GM23338 (cell line): ENCODE results near the gene PER3. TPM values are rescaled to one million over a fixed set of nuclear protein-coding genes. Genes with fewer than 3 reads are reported as not detected.

Source experiments
- ATAC-seq: fragments of 200-7000 bp; cut with Tn5 transposase; 3 replicates; pipeline ENCODE4 v1.9.1; 2020
- DNase-seq: peaks from one replicate; pipeline ENCODE4 v3.0.0-alpha.2; 2015; ENCODE audit warnings: low spot score
- H2AFZ ChIP-seq: fragments of 200-600 bp; sonication (generic); 2 replicates; pipeline ENCODE4 v1.8.0; 2016; ENCODE audit warnings: antibody characterized with exemption, mild to moderate bottlenecking, moderate library complexity
- H3F3A ChIP-seq: fragments of 200-600 bp; sonication (generic); replicated peaks from 2 replicates; pipeline ENCODE4 v1.8.0; 2017; ENCODE audit warnings: antibody characterized with exemption, mixed run types, low read depth
- H3K27ac ChIP-seq: fragments of 200-600 bp; sonication (generic); 2 replicates; pipeline ENCODE4 v1.6.1; 2016; ENCODE audit warnings: low read depth
- H3K27me3 ChIP-seq: fragments of 200-600 bp; sonication (generic); 2 replicates; pipeline ENCODE4 v1.8.0; 2016; ENCODE audit warnings: mild to moderate bottlenecking, mixed run types, moderate library complexity; ENCODE audit not compliant: insufficient read depth
- H3K36me3 ChIP-seq: fragments of 200-600 bp; sonication (generic); 2 replicates; pipeline ENCODE4 v1.8.0; 2016; ENCODE audit warnings: mild to moderate bottlenecking; ENCODE audit not compliant: insufficient read depth
- H3K4me1 ChIP-seq: fragments of 200-600 bp; sonication (generic); 2 replicates; pipeline ENCODE4 v1.8.0; 2016; ENCODE audit warnings: mild to moderate bottlenecking, moderate library complexity; ENCODE audit not compliant: insufficient read depth
- H3K4me2 ChIP-seq: fragments of 200-600 bp; sonication (generic); 2 replicates; pipeline ENCODE4 v1.7.1; 2017; ENCODE audit warnings: mixed run types
- H3K4me3 ChIP-seq: fragments of 200-600 bp; sonication (generic); 2 replicates; pipeline ENCODE4 v1.6.1; 2016; ENCODE audit warnings: mixed run types
- H3K79me2 ChIP-seq: fragments of 200-600 bp; sonication (generic); replicated peaks from 2 replicates; pipeline ENCODE4 v1.8.0; 2017; ENCODE audit warnings: mild to moderate bottlenecking; ENCODE audit not compliant: insufficient read depth
- H3K9me2 ChIP-seq: fragments of 200-600 bp; sonication (generic); 2 replicates; pipeline ENCODE4 v1.8.0; 2017; ENCODE audit not compliant: insufficient read depth
- H4K20me1 ChIP-seq: fragments of 200-600 bp; sonication (generic); replicated peaks from 2 replicates; pipeline ENCODE4 v1.8.0; 2017; ENCODE audit warnings: mild to moderate bottlenecking; ENCODE audit not compliant: insufficient read depth
- H3K27ac Mint-ChIP-seq: 2 replicates; pipeline ENCODE4 v1.8.0; 2020; ENCODE audit warnings: inconsistent platforms, mild to moderate bottlenecking, moderate library complexity, mixed read lengths
- H3K27me3 Mint-ChIP-seq: 3 replicates; pipeline ENCODE4 v1.8.0; 2022; ENCODE audit warnings: low read depth, mild to moderate bottlenecking, moderate library complexity, mixed read lengths, inconsistent platforms; ENCODE audit not compliant: insufficient read depth, poor library complexity
- H3K36me3 Mint-ChIP-seq: 3 replicates; pipeline ENCODE4 v1.8.0; 2021; ENCODE audit warnings: low read depth, mild to moderate bottlenecking, inconsistent platforms, moderate library complexity, mixed read lengths
- H3K4me1 Mint-ChIP-seq: 3 replicates; pipeline ENCODE4 v1.8.0; 2020; ENCODE audit warnings: mild to moderate bottlenecking, inconsistent platforms, mixed read lengths
- H3K4me3 Mint-ChIP-seq: 3 replicates; pipeline ENCODE4 v1.8.0; 2021; ENCODE audit warnings: moderate library complexity, mild to moderate bottlenecking, inconsistent platforms, mixed read lengths
- H3K9me3 Mint-ChIP-seq: 3 replicates; pipeline ENCODE4 v1.8.0; 2020; ENCODE audit warnings: moderate library complexity, mild to moderate bottlenecking, inconsistent platforms, mixed read lengths
- CREB1 ChIP-seq: fragments of 250-450 bp; sonication (Bioruptor Pico); IDR thresholded peaks from 2 replicates; pipeline ENCODE4 v1.5.0; 2020; ENCODE audit warnings: low read depth, mild to moderate bottlenecking, moderate library complexity
- CTCF ChIP-seq, 2 experiments: fragments of 200-600 bp in 1 of 2; sonication (generic) in 1 of 2; conservative IDR thresholded peaks; 2 replicates each; pipeline versions ENCODE4 v1.5.1 to v1.6.1; 2016 to 2017; ENCODE audit warnings: antibody characterized with exemption in 2 of 2, low read depth in 2 of 2, mild to moderate bottlenecking in 2 of 2, moderate library complexity in 1 of 2
- ETS1 ChIP-seq: IDR thresholded peaks from 2 replicates; pipeline ENCODE4 v1.6.1; 2016; ENCODE audit warnings: antibody characterized with exemption
- EZH2 ChIP-seq: fragments of 200-600 bp; sonication (generic); IDR thresholded peaks from one replicate; pipeline ENCODE4 v1.8.0; 2017; ENCODE audit warnings: antibody characterized with exemption, mild to moderate bottlenecking, low read depth; ENCODE audit not compliant: unreplicated experiment
- EZH2phosphoT487 ChIP-seq: fragments of 200-600 bp; sonication (generic); IDR thresholded peaks from one replicate; pipeline ENCODE4 v1.8.1; 2018; ENCODE audit warnings: antibody characterized with exemption; ENCODE audit not compliant: unreplicated experiment
- JUNB ChIP-seq: IDR thresholded peaks from one replicate; pipeline ENCODE4 v1.6.1; 2016; ENCODE audit warnings: antibody characterized with exemption; ENCODE audit not compliant: unreplicated experiment
- NANOG ChIP-seq: IDR thresholded peaks from 2 replicates; pipeline ENCODE4 v1.6.1; 2016; ENCODE audit warnings: antibody characterized with exemption, borderline replicate concordance
- POLR2AphosphoS5 ChIP-seq: IDR thresholded peaks from 2 replicates; pipeline ENCODE4 v1.6.1; 2016; ENCODE audit warnings: antibody characterized with exemption, low read depth
- REST ChIP-seq: IDR thresholded peaks from one replicate; pipeline ENCODE4 v1.6.1; 2018; ENCODE audit warnings: antibody characterized with exemption; ENCODE audit not compliant: unreplicated experiment
- STAT1 ChIP-seq: IDR thresholded peaks from one replicate; pipeline ENCODE4 v1.6.1; 2016; ENCODE audit warnings: antibody characterized with exemption; ENCODE audit not compliant: unreplicated experiment
- ZNF114 ChIP-seq: fragments of 250-450 bp; sonication (Bioruptor Pico); IDR thresholded peaks from 2 replicates; pipeline ENCODE4 v1.5.0; 2020; ENCODE audit warnings: mild to moderate bottlenecking, moderate library complexity
- ZNF331 ChIP-seq: fragments of 250-450 bp; sonication (Bioruptor Pico); IDR thresholded peaks from 2 replicates; pipeline ENCODE4 v1.5.0; 2020; ENCODE audit warnings: low read depth, mild to moderate bottlenecking, moderate library complexity
- ZNF462 ChIP-seq: fragments of 250-450 bp; sonication (Bioruptor Pico); IDR thresholded peaks from 2 replicates; pipeline ENCODE4 v1.5.0; 2020; ENCODE audit warnings: mild to moderate bottlenecking, moderate library complexity
- polyA plus RNA-seq: library from polyadenylated mRNA; unstranded; fragments of >200 nt; fragmentation: Nextera tagmentation; extraction: Ambion mirVana; gene quantifications from 2 replicates; pipeline ENCODE4 v1.2.1, GENCODE V29; 2016
- total RNA-seq: library from RNA; depleted of rRNA; stranded (reverse); fragments of >200 nt; shearing (Covaris generic); gene quantifications from 2 replicates; pipeline ENCODE4 v1.2.3, GENCODE V29; 2014

Gene PER3
- total and polyA plus RNA-seq, 2 experiments from 2014 or later, result 6.1 to 16.4 TPM

GRCh38 chr1:7853684-7854026 is 69.6 kb downstream of the PER3 start:
- Histone ChIP-seq H3K4me1 (no peaks in the 10 kb centered on the region), H3K9me2 (no peaks in the 10 kb centered on the region), H3K36me3 (no peaks in the 10 kb centered on the region), H3K27me3 (no peaks in the 10 kb centered on the region), H3F3A (no peaks in the 10 kb centered on the region), H4K20me1 (no peaks in the 10 kb centered on the region), H3K4me2 (no peak overlapping the region), H3K27ac (no peak overlapping the region), H3K4me3 (no peak overlapping the region), H3K79me2 (no peaks in the 10 kb centered on the region), H2AFZ (0 out of 2 replicates have a peak overlapping the region, but pooled peaks have one; percentile 38)
- peak; percentile 24; the same call in 1 of the 3 replicates for ATAC-seq
- H3K36me3 Mint-ChIP-seq, result no peaks in the 10 kb centered on the region
- no peaks in the 10 kb centered on the region for H3K9me3 Mint-ChIP-seq
- H3K4me1 Mint-ChIP-seq, result peaks cover 13% of the 10 kb centered on the region
- no peak overlapping the region for H3K4me3 Mint-ChIP-seq
- no peak overlapping the region for H3K27ac Mint-ChIP-seq
- DNase-seq, result no peak
- TF ChIP-seq ZNF331 (CRISPR knock-in tag) (no peak), JUNB (no peak), ETS1 (no peak), EZH2phosphoT487 (no peak), CREB1 (CRISPR knock-in tag) (no peak), POLR2AphosphoS5 (no peak), ZNF462 (CRISPR knock-in tag) (no peak), REST (no peak), EZH2 (no peak), CTCF (conservative IDR thresholded peaks at IDR 0.05; ENCODE audit: low read depth in 2 of 2) (no peak), NANOG (no peak), STAT1 (no peak), ZNF114 (CRISPR knock-in tag) (no peak)
- H3K27me3 Mint-ChIP-seq, result peaks cover 6% of the 10 kb centered on the region
